Bronchial epithelial cell (primary cell): ENCODE results near the gene PPP2R2C. TPM values are rescaled to one million over a fixed set of nuclear protein-coding genes. Genes with fewer than 3 reads are reported as not detected.

Experiments used
- DNase-seq: peaks from one replicate; pipeline ENCODE4 v3.0.0-alpha.2; 2010; ENCODE audit warnings: low read depth
- FAIRE-seq: peaks from 2 replicates; lab custom pipeline; 2011; peaks lifted over from hg19 to GRCh38; lab: Jason Lieb, UNC
- H3K27me3 ChIP-seq: 2 replicates; pipeline ENCODE4 v1.5.1; 2011; ENCODE audit warnings: low read length; ENCODE audit not compliant: control insufficient read depth, insufficient read depth
- H3K36me3 ChIP-seq: 2 replicates; pipeline ENCODE4 v1.5.1; 2011; ENCODE audit warnings: low read length; ENCODE audit not compliant: control insufficient read depth, insufficient read depth
- H3K4me3 ChIP-seq: 2 replicates; pipeline ENCODE4 v1.5.1; 2011; ENCODE audit warnings: mild to moderate bottlenecking, low read depth, low read length, control low read depth
- CTCF ChIP-seq: IDR thresholded peaks from 2 replicates; pipeline ENCODE4 v1.5.1; 2011; ENCODE audit warnings: mild to moderate bottlenecking, moderate library complexity, low read length, control low read depth, inconsistent platforms; ENCODE audit not compliant: insufficient read depth, severe bottlenecking
- total RNA-seq: library from RNA; depleted of rRNA; stranded (reverse); fragments of >200 nt; gene quantifications from 2 replicates; pipeline ENCODE4 v1.2.1, GENCODE V29; 2014

The PPP2R2C gene
- total RNA-seq, 1 donor from 2014 or later = 1.1 TPM

GRCh38 chr4:6445403-6446129 lies 26.8 kb downstream of the PPP2R2C start:
- DNase-seq (no peak), FAIRE-seq (no peak)
- no peak for TF ChIP-seq CTCF
- no peaks in the 10 kb centered on the region for H3K27me3 ChIP-seq
- H3K36me3 ChIP-seq = no peaks in the 10 kb centered on the region
- H3K4me3 ChIP-seq = no peak overlapping the region

- no peak for TF ChIP-seq CTCF
- no peak for FAIRE-seq
Observed at GRCh38 chr4:6444582-6444981, 27.8 kb downstream of the PPP2R2C start.

GRCh38 chr4:6443035-6444023 lies 29.1 kb downstream of the PPP2R2C start:
- Histone ChIP-seq H3K27me3 (no peaks in the 10 kb centered on the region), H3K4me3 (no peak overlapping the region), H3K36me3 (no peaks in the 10 kb centered on the region)
- DNase-seq = no peak
- no peak for FAIRE-seq
- TF ChIP-seq CTCF = no peak

More at GRCh38 chr4:6444582-6444981, 27.8 kb downstream of the PPP2R2C start:
- Histone ChIP-seq H3K27me3 (no peaks in the 10 kb centered on the region), H3K36me3 (no peaks in the 10 kb centered on the region), H3K4me3 (no peak overlapping the region)
- DNase-seq = no peak

- Histone ChIP-seq H3K27me3 (no peaks in the 10 kb centered on the region), H3K4me3 (no peak overlapping the region), H3K36me3 (no peaks in the 10 kb centered on the region)
- FAIRE-seq = peak; percentile 43
- DNase-seq = no peak
- TF ChIP-seq CTCF = no peak
Observed at GRCh38 chr4:6442555-6442954, 29.9 kb downstream of the PPP2R2C start.

GRCh38 chr4:6441758-6442157 lies 30.7 kb downstream of the PPP2R2C start:
- H3K4me3 ChIP-seq = no peak overlapping the region
- no peaks in the 10 kb centered on the region for H3K36me3 ChIP-seq
- no peak for TF ChIP-seq CTCF
- H3K27me3 ChIP-seq = no peaks in the 10 kb centered on the region
- DNase-seq = no peak
- FAIRE-seq = no peak
